Lung (tissue), 12 donors: ENCODE results near the gene MET. TPM values are rescaled to one million over a fixed set of nuclear protein-coding genes. Genes with fewer than 3 reads are reported as not detected.
"Not testable (repeated sequence)": the region's sequence is repeated elsewhere in the genome, so short reads cannot be mapped to it uniquely, and the experiment has no call there.

Experiments
- ATAC-seq: fragments of 200-7000 bp; cut with Tn5 transposase; one replicate; pipeline ENCODE4 v1.9.1; 2020; ENCODE audit warnings: moderate number of reproducible peaks; ENCODE audit not compliant: insufficient read depth, low FRiP score
- DNase-seq, 3 donors: peaks; one replicate each; pipeline ENCODE4 v3.0.0-alpha.2; 2013 to 2017
- H3K27ac ChIP-seq, 2 donors: one replicate each; pipeline ENCODE4 v1.5.1; 2013; ENCODE audit warnings: mild to moderate bottlenecking in 2 of 2, moderate library complexity in 2 of 2, control low read depth in 1 of 2, inconsistent platforms in 1 of 2, low read depth in 1 of 2, low read length in 1 of 2
- H3K27me3 ChIP-seq, 3 donors: one replicate each; pipeline ENCODE4 v1.5.1; 2013; ENCODE audit warnings: low read length in 2 of 3; ENCODE audit not compliant: control insufficient read depth in 3 of 3, insufficient read depth in 3 of 3
- H3K36me3 ChIP-seq, 4 donors: one replicate each; pipeline ENCODE4 v1.5.1; 2013; ENCODE audit warnings: low read length in 4 of 4, mild to moderate bottlenecking in 1 of 4, moderate library complexity in 1 of 4; ENCODE audit not compliant: control insufficient read depth in 4 of 4, insufficient read depth in 4 of 4
- H3K4me1 ChIP-seq, 5 donors: one replicate each; pipeline ENCODE4 v1.5.1; 2013; ENCODE audit warnings: low read length in 5 of 5, mild to moderate bottlenecking in 2 of 5, moderate library complexity in 1 of 5; ENCODE audit not compliant: control insufficient read depth in 5 of 5, insufficient read depth in 5 of 5
- H3K4me3 ChIP-seq: one replicate; pipeline ENCODE4 v1.5.1; 2013; ENCODE audit warnings: mild to moderate bottlenecking, control low read depth, moderate library complexity
- H3K9ac ChIP-seq, 2 donors: one replicate each; pipeline ENCODE4 v1.5.1; 2013; ENCODE audit warnings: low read length in 2 of 2, control low read depth in 1 of 2; ENCODE audit not compliant: insufficient read depth in 1 of 2
- H3K9me3 ChIP-seq, 4 donors: one replicate each; pipeline ENCODE4 v1.5.1; 2013; ENCODE audit warnings: low read length in 3 of 4, mild to moderate bottlenecking in 1 of 4, moderate library complexity in 1 of 4; ENCODE audit not compliant: control insufficient read depth in 4 of 4, insufficient read depth in 3 of 4
- CTCF ChIP-seq: IDR thresholded peaks from 2 replicates; pipeline ENCODE4 v1.5.1; 2012; ENCODE audit warnings: mild to moderate bottlenecking; ENCODE audit errors: control extremely low read depth, extremely low read depth
- WGBS, 2 donors: extraction: QIAGEN DNeasy Blood & Tissue Kit; methylation state at CpG; one replicate each; pipeline ENCODE4 v1.1.7; 2013; 5-methylcytosine and 5-hydroxymethylcytosine counted together
- polyA plus RNA-seq, 2 donors: library from polyadenylated mRNA; stranded (reverse); fragments of 200-250 nt; gene quantifications; one replicate each; pipeline ENCODE4 v1.2.1, GENCODE V29; 2013
- total RNA-seq, 2 donors: library from RNA; depleted of rRNA in 1 of 2; stranded (reverse); fragments of >200 nt in 1 of 2; gene quantifications; one replicate each; pipeline ENCODE4 v1.2.1, GENCODE V29; 2014 to 2021
- donor health status: control.
- donor health status: control.
- donor health status: Bipolar disorder and iron deficiency.
- donor health status: healthy.
- donor health status: DM: yes; HTN: yes; CAD: no.

MET gene
- total and polyA plus RNA-seq, 4 donors: 16.3 to 106 (median 41.5) TPM

GRCh38 chr7:116633131-116633988, 38.6 kb upstream of the MET start:
- DNase-seq (no peak), ATAC-seq (peak; percentile 45)
- Histone ChIP-seq H3K36me3 (no peaks in the 10 kb centered on the region), H3K27ac (peak overlapping the region in 1 of 2 donors; percentile 73), H3K9me3 (no peaks in the 10 kb centered on the region), H3K9ac (no peak overlapping the region), H3K4me3 (no peak overlapping the region), H3K4me1 (no peaks in the 10 kb centered on the region), H3K27me3 (no peaks in the 10 kb centered on the region)
- WGBS, 2 donors: 60 to 75% methylated on average over 13 of the region's 13 CpGs
- TF ChIP-seq CTCF: no peak

- Histone ChIP-seq H3K9ac (no peak overlapping the region), H3K36me3 (no peaks in the 10 kb centered on the region), H3K9me3 (no peaks in the 10 kb centered on the region), H3K27me3 (no peaks in the 10 kb centered on the region), H3K4me3 (no peak overlapping the region), H3K27ac (no peak overlapping the region), H3K4me1 (no peaks in the 10 kb centered on the region)
- no peak for TF ChIP-seq CTCF
- DNase-seq (no peak), ATAC-seq (no peak)
- 91 to 92% methylated on average over 4 of the region's 4 CpGs for WGBS, 2 donors
These were observed 35.0 kb upstream of the MET start for GRCh38 chr7:116636997-116637396.

- H3K9me3 ChIP-seq, H3K4me1 ChIP-seq, H3K36me3 ChIP-seq, ATAC-seq, H3K27me3 ChIP-seq, H3K27ac ChIP-seq, H3K9ac ChIP-seq, DNase-seq, H3K4me3 ChIP-seq: not testable (repeated sequence)
- 97 to 99% methylated on average over 28 to 29 of the region's 29 CpGs for WGBS, 2 donors
These were observed 33.4 kb upstream of the MET start for GRCh38 chr7:116638592-116638991.

- Histone ChIP-seq H3K36me3 (no peaks in the 10 kb centered on the region), H3K9ac (no peak overlapping the region), H3K27ac (no peak overlapping the region), H3K4me3 (no peak overlapping the region), H3K27me3 (no peaks in the 10 kb centered on the region), H3K4me1 (no peaks in the 10 kb centered on the region), H3K9me3 (no peaks in the 10 kb centered on the region)
- no peak for TF ChIP-seq CTCF
- 95 to 96% methylated on average over 2 of the region's 2 CpGs for WGBS, 2 donors
- DNase-seq (no peak), ATAC-seq (no peak)
These were observed 30.3 kb upstream of the MET start for GRCh38 chr7:116641551-116642153.

GRCh38 chr7:116643148-116643547, 28.8 kb upstream of the MET start:
- DNase-seq, H3K27ac ChIP-seq, H3K4me3 ChIP-seq, H3K36me3 ChIP-seq, H3K27me3 ChIP-seq, ATAC-seq, H3K9ac ChIP-seq, H3K9me3 ChIP-seq, H3K4me1 ChIP-seq: not testable (repeated sequence)
- WGBS, 2 donors: 84 to 86% methylated on average over 4 of the region's 4 CpGs
